WTC11 (cell line): ENCODE measurements around the gene LTBP3. TPM values are rescaled to one million over a fixed set of nuclear protein-coding genes. Genes with fewer than 3 reads are reported as not detected.

Experiments
- ATAC-seq: fragments of 200-7000 bp; cut with Tn5 transposase; 2 replicates; pipeline ENCODE4 v1.10.0; 2021; ENCODE audit warnings: mild to moderate bottlenecking, moderate library complexity
- CTCF ChIA-PET: fragments of 300-600 bp; sonication (Branson Sonifier 250); formaldehyde crosslinking; loops from one replicate; lab custom pipeline; 2021; ENCODE audit warnings: antibody characterized with exemption; lab: Charles Lee
- POLR2A ChIA-PET: fragments of 350-600 bp; sonication (Branson Sonifier 250); formaldehyde crosslinking; loops from one replicate; lab custom pipeline; 2021; ENCODE audit warnings: antibody characterized with exemption; lab: Charles Lee
- DNase-seq: peaks from one replicate; pipeline ENCODE4 v3.0.0; 2021; ENCODE audit warnings: low spot score
- H3K27ac Mint-ChIP-seq: 2 replicates; pipeline ENCODE4 v1.8.0; 2021; ENCODE audit warnings: mixed read lengths
- H3K27me3 Mint-ChIP-seq: 2 replicates; pipeline ENCODE4 v1.8.0; 2021; ENCODE audit warnings: low read depth, mild to moderate bottlenecking, moderate library complexity, mixed read lengths
- H3K36me3 Mint-ChIP-seq: 2 replicates; pipeline ENCODE4 v1.8.0; 2021; ENCODE audit warnings: mixed read lengths
- H3K4me1 Mint-ChIP-seq: 2 replicates; pipeline ENCODE4 v1.8.0; 2022; ENCODE audit warnings: mixed read lengths
- H3K4me3 Mint-ChIP-seq: 2 replicates; pipeline ENCODE4 v1.8.0; 2021; ENCODE audit warnings: mild to moderate bottlenecking, moderate library complexity, mixed read lengths
- H3K9me3 Mint-ChIP-seq: 2 replicates; pipeline ENCODE4 v1.8.0; 2021; ENCODE audit warnings: mixed read lengths
- ATF6 ChIP-seq: sonication (generic); formaldehyde crosslinking; IDR thresholded peaks from 2 replicates; pipeline ENCODE4 v1.8.1; 2023; ENCODE audit warnings: mild to moderate bottlenecking, missing genetic modification reagents
- CREM ChIP-seq: sonication (generic); formaldehyde crosslinking; IDR thresholded peaks from 2 replicates; pipeline ENCODE4 v1.8.1; 2022; ENCODE audit warnings: mild to moderate bottlenecking, missing genetic modification reagents, moderate library complexity
- E2F4 ChIP-seq: sonication (generic); formaldehyde crosslinking; IDR thresholded peaks from 2 replicates; pipeline ENCODE4 v1.8.1; 2022; ENCODE audit warnings: low read depth, mild to moderate bottlenecking, moderate library complexity, missing genetic modification reagents, borderline replicate concordance
- FOXP1 ChIP-seq: sonication (generic); formaldehyde crosslinking; IDR thresholded peaks from 2 replicates; pipeline ENCODE4 v1.8.0; 2022; ENCODE audit warnings: missing genetic modification reagents, mild to moderate bottlenecking, moderate library complexity, borderline replicate concordance
- GTF2I ChIP-seq: fragments of 250-450 bp; sonication (Bioruptor Pico); conservative IDR thresholded peaks from 2 replicates; pipeline ENCODE4 v1.4.0; 2021; ENCODE audit warnings: mild to moderate bottlenecking
- NFE2L1 ChIP-seq: sonication (generic); formaldehyde crosslinking; IDR thresholded peaks from 2 replicates; pipeline ENCODE4 v1.8.1; 2023; ENCODE audit warnings: missing genetic modification reagents
- NFYB ChIP-seq: sonication (generic); formaldehyde crosslinking; conservative IDR thresholded peaks from 2 replicates; pipeline ENCODE4 v1.8.0; 2022; ENCODE audit warnings: low read depth, missing genetic modification reagents
- NR1H2 ChIP-seq: sonication (generic); formaldehyde crosslinking; IDR thresholded peaks from 2 replicates; pipeline ENCODE4 v1.9.0; 2021; ENCODE audit warnings: mild to moderate bottlenecking, moderate library complexity, missing genetic modification reagents
- TCF7 ChIP-seq: sonication (generic); formaldehyde crosslinking; IDR thresholded peaks from 2 replicates; pipeline ENCODE4 v1.8.0; 2022; ENCODE audit warnings: mild to moderate bottlenecking, low read depth, missing genetic modification reagents, moderate library complexity
- TEAD4 ChIP-seq: sonication (generic); formaldehyde crosslinking; IDR thresholded peaks from 2 replicates; pipeline ENCODE4 v1.8.0; 2022; ENCODE audit warnings: mild to moderate bottlenecking, missing genetic modification reagents
- USF2 ChIP-seq: sonication (generic); formaldehyde crosslinking; IDR thresholded peaks from 2 replicates; pipeline ENCODE4 v1.8.1; 2023; ENCODE audit warnings: mild to moderate bottlenecking, missing genetic modification reagents, moderate library complexity
- ZNF138 ChIP-seq: sonication (generic); formaldehyde crosslinking; conservative IDR thresholded peaks from 2 replicates; pipeline ENCODE4 v1.8.1; 2022; ENCODE audit warnings: mild to moderate bottlenecking, moderate library complexity, missing genetic modification reagents
- ZNF219 ChIP-seq: sonication (generic); formaldehyde crosslinking; IDR thresholded peaks from 2 replicates; pipeline ENCODE4 v1.8.0; 2023; ENCODE audit warnings: missing genetic modification reagents, mild to moderate bottlenecking, borderline replicate concordance
- ZNF396 ChIP-seq: fragments of 250-450 bp; sonication (Bioruptor Pico); IDR thresholded peaks from 2 replicates; pipeline ENCODE4 v1.8.0; 2021; ENCODE audit warnings: mild to moderate bottlenecking, moderate library complexity, borderline replicate concordance
- ZNF416 ChIP-seq: fragments of 250-450 bp; sonication (Bioruptor Pico); IDR thresholded peaks from 2 replicates; pipeline ENCODE4 v1.9.0; 2021; ENCODE audit warnings: mild to moderate bottlenecking, inconsistent platforms
- ZNF423 ChIP-seq: fragments of 250-450 bp; sonication (Bioruptor Pico); IDR thresholded peaks from 2 replicates; pipeline ENCODE4 v2.1.2; 2022; ENCODE audit warnings: mild to moderate bottlenecking, moderate library complexity
- total RNA-seq: library from RNA; stranded (reverse); gene quantifications from 3 replicates; pipeline ENCODE4 v1.2.3, GENCODE V29; 2021
- TF ChIP-seq, protein P1 (sequence below): fragments of 250-450 bp; sonication (Bioruptor Pico); IDR thresholded peaks from 2 replicates; pipeline ENCODE4 v1.9.0; 2021; ENCODE audit warnings: mild to moderate bottlenecking, borderline replicate concordance
- TF ChIP-seq, protein P2 (sequence below): sonication (generic); formaldehyde crosslinking; IDR thresholded peaks from 2 replicates; pipeline ENCODE4 v1.8.0; 2023; ENCODE audit warnings: mild to moderate bottlenecking, missing genetic modification reagents
- TF ChIP-seq, protein P3 (sequence below): sonication (generic); formaldehyde crosslinking; conservative IDR thresholded peaks from 2 replicates; pipeline ENCODE4 v1.8.1; 2022; ENCODE audit warnings: mild to moderate bottlenecking, missing genetic modification reagents
- TF ChIP-seq, protein P4 (sequence below): sonication (generic); formaldehyde crosslinking; IDR thresholded peaks from 2 replicates; pipeline ENCODE4 v1.8.0; 2023; ENCODE audit warnings: missing genetic modification reagents

LTBP3 gene
- total RNA-seq, 1 experiment from 2014 or later, result 20.7 TPM

GRCh38 chr11:65493367-65494176, 64.6 kb downstream of the LTBP3 start:
- CTCF ChIA-PET, result interaction anchor here (0.5 to 8.9 kb wide), 10 partner anchors 15 to 243 kb away, joined by 3 to 129 read pairs (median 4); no protein-coding TSS in a partner anchor
- Mint-ChIP-seq H3K27ac (peak overlapping the region; percentile 86), H3K4me1 (peaks cover 75% of the 10 kb centered on the region), H3K27me3 (peaks cover 2% of the 10 kb centered on the region; the same call in 1 of the 2 replicates), H3K4me3 (no peak overlapping the region), H3K36me3 (no peaks in the 10 kb centered on the region), H3K9me3 (no peaks in the 10 kb centered on the region)
- no peak for ATAC-seq
- POLR2A ChIA-PET, result interaction anchor here (0.6 to 11.6 kb wide), 7 partner anchors 6 to 181 kb away, joined by 3 to 502 read pairs (median 8); partner anchors contain the start of genes MALAT1 and NEAT1
- DNase-seq, result peak; percentile 29
- TF ChIP-seq NFYB (CRISPR knock-in tag) (no peak), ZNF423 (CRISPR knock-in tag) (no peak), TEAD4 (CRISPR knock-in tag) (no peak), ZNF396 (no peak), ZNF416 (CRISPR knock-in tag) (no peak), TCF7 (CRISPR knock-in tag) (no peak), ZNF138 (CRISPR knock-in tag) (no peak), FOXP1 (CRISPR knock-in tag) (no peak)
- TF ChIP-seq, protein P1, sequence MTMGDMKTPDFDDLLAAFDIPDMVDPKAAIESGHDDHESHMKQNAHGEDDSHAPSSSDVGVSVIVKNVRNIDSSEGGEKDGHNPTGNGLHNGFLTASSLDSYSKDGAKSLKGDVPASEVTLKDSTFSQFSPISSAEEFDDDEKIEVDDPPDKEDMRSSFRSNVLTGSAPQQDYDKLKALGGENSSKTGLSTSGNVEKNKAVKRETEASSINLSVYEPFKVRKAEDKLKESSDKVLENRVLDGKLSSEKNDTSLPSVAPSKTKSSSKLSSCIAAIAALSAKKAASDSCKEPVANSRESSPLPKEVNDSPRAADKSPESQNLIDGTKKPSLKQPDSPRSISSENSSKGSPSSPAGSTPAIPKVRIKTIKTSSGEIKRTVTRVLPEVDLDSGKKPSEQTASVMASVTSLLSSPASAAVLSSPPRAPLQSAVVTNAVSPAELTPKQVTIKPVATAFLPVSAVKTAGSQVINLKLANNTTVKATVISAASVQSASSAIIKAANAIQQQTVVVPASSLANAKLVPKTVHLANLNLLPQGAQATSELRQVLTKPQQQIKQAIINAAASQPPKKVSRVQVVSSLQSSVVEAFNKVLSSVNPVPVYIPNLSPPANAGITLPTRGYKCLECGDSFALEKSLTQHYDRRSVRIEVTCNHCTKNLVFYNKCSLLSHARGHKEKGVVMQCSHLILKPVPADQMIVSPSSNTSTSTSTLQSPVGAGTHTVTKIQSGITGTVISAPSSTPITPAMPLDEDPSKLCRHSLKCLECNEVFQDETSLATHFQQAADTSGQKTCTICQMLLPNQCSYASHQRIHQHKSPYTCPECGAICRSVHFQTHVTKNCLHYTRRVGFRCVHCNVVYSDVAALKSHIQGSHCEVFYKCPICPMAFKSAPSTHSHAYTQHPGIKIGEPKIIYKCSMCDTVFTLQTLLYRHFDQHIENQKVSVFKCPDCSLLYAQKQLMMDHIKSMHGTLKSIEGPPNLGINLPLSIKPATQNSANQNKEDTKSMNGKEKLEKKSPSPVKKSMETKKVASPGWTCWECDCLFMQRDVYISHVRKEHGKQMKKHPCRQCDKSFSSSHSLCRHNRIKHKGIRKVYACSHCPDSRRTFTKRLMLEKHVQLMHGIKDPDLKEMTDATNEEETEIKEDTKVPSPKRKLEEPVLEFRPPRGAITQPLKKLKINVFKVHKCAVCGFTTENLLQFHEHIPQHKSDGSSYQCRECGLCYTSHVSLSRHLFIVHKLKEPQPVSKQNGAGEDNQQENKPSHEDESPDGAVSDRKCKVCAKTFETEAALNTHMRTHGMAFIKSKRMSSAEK (CRISPR knock-in tag), result no peak
- TF ChIP-seq, protein P2, sequence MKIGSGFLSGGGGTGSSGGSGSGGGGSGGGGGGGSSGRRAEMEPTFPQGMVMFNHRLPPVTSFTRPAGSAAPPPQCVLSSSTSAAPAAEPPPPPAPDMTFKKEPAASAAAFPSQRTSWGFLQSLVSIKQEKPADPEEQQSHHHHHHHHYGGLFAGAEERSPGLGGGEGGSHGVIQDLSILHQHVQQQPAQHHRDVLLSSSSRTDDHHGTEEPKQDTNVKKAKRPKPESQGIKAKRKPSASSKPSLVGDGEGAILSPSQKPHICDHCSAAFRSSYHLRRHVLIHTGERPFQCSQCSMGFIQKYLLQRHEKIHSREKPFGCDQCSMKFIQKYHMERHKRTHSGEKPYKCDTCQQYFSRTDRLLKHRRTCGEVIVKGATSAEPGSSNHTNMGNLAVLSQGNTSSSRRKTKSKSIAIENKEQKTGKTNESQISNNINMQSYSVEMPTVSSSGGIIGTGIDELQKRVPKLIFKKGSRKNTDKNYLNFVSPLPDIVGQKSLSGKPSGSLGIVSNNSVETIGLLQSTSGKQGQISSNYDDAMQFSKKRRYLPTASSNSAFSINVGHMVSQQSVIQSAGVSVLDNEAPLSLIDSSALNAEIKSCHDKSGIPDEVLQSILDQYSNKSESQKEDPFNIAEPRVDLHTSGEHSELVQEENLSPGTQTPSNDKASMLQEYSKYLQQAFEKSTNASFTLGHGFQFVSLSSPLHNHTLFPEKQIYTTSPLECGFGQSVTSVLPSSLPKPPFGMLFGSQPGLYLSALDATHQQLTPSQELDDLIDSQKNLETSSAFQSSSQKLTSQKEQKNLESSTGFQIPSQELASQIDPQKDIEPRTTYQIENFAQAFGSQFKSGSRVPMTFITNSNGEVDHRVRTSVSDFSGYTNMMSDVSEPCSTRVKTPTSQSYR (CRISPR knock-in tag), result no peak
- TF ChIP-seq, protein P3, sequence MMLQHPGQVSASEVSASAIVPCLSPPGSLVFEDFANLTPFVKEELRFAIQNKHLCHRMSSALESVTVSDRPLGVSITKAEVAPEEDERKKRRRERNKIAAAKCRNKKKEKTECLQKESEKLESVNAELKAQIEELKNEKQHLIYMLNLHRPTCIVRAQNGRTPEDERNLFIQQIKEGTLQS (CRISPR knock-in tag), result no peak

DNA sequence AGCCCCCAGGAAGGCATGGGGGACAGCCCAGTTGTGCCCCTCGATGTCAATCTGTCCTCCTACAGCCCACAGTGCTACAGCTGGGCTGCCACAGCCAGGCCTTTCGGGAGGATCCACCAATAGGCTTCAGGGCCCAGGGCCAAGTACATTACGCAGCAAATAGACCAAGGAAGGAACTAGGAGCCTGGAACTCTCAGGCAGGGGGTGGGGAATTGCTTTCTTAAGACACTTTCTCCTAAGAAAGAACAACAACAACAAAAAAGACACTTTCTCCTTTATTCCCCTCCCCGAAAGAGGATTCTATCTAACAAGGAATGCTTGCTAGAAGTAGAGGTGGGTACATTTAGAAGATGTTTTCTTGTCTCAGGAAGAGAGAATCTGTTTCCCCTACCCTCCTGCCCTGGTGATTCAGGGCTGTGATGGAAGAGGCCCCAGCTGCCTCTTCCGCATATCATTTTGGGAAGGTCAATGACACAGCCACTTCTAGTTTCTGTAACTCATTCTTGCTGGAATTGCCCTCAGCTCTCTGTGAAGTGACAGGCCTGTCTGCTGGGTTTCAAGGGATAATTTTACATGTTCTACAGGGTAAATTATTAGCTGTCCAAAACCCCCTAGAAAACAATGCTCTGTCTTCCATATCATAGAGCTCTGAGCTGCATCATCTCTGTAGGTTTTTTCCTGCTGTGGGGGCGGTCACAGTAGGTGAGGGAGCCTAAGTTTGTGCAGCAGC, 65.4 kb downstream of the LTBP3 start:
- Mint-ChIP-seq H3K27me3 (peaks cover 3% of the 10 kb centered on the region), H3K36me3 (no peaks in the 10 kb centered on the region), H3K4me1 (peaks cover 82% of the 10 kb centered on the region), H3K9me3 (no peaks in the 10 kb centered on the region), H3K4me3 (no peak overlapping the region), H3K27ac (peak overlapping the region; percentile 86)
- peak; percentile 16 for DNase-seq
- ATAC-seq, result no peak
- ChIA-PET POLR2A (interaction anchor here (0.9 to 11.6 kb wide), 6 partner anchors 7 to 70 kb away, joined by 3 to 502 read pairs (median 56); partner anchors contain the start of genes MALAT1 and NEAT1), CTCF (interaction anchor here (0.5 to 8.9 kb wide), 12 partner anchors 14 to 242 kb away, joined by 3 to 129 read pairs (median 4); partner anchors contain the start of gene FAM89B)
- TF ChIP-seq ATF6, result no peak
- TF ChIP-seq CREM (CRISPR knock-in tag), result no peak
- no peak for TF ChIP-seq E2F4 (CRISPR knock-in tag)
- no peak for TF ChIP-seq GTF2I
- TF ChIP-seq ZNF219 (CRISPR knock-in tag), result no peak
- TF ChIP-seq, protein P4, sequence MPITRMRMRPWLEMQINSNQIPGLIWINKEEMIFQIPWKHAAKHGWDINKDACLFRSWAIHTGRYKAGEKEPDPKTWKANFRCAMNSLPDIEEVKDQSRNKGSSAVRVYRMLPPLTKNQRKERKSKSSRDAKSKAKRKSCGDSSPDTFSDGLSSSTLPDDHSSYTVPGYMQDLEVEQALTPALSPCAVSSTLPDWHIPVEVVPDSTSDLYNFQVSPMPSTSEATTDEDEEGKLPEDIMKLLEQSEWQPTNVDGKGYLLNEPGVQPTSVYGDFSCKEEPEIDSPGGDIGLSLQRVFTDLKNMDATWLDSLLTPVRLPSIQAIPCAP (CRISPR knock-in tag), result no peak
- TF ChIP-seq NFE2L1 (CRISPR knock-in tag), result no peak
- no peak for TF ChIP-seq NR1H2 (CRISPR knock-in tag)
- no peak for TF ChIP-seq USF2
